ENCODE measurements around the gene ITGAE.

- no peak for TF ChIP-seq CTCF (IDR thresholded peaks at IDR 0.05)
- no peak for TF ChIP-seq EZH2 (IDR thresholded peaks at IDR 0.05)
Measured at GRCh38 chr17:3771140-3771539, 29.8 kb downstream of the ITGAE start.
